ENCODE results near the gene NOC2L.

The NOC2L gene

GRCh38 chr1:913491-914130 lies 45.4 kb downstream of the NOC2L start:
- Histone ChIP-seq H4K20me1 (ENCODE audit: insufficient read depth) (no peaks in the 10 kb centered on the region), H3K27me3 (ENCODE audit: insufficient read depth, low read depth) (peaks cover 84% of the 10 kb centered on the region)

GRCh38 chr1:912740-913301 lies 46.2 kb downstream of the NOC2L start:
- Histone ChIP-seq H3K9ac (no peak overlapping the region), H2AFZ (ENCODE audit: low read depth) (no peak overlapping the region), H3K4me2 (no peak overlapping the region), H3K36me3 (ENCODE audit: insufficient read depth) (no peaks in the 10 kb centered on the region), H3K27ac (no peak overlapping the region), H4K20me1 (ENCODE audit: insufficient read depth) (no peaks in the 10 kb centered on the region), H3K27me3 (ENCODE audit: insufficient read depth, low read depth) (peaks cover 80% of the 10 kb centered on the region), H3K79me2 (ENCODE audit: insufficient read depth, low read depth) (no peaks in the 10 kb centered on the region), H3K4me1 (ENCODE audit: low read depth, poor library complexity, severe bottlenecking) (peaks cover 23% of the 10 kb centered on the region), H3K4me3 (IDR thresholded peaks at IDR 0.05; ENCODE audit: insufficient read depth, low read depth, low read length) (no peak overlapping the region)
- TF ChIP-seq CTCF (conservative IDR thresholded peaks at IDR 0.05; ENCODE audit: low read depth, low read length), result no peak

More at GRCh38 chr1:913491-914130, 45.4 kb downstream of the NOC2L start:
- H3K4me1 ChIP-seq (ENCODE audit: low read depth, poor library complexity, severe bottlenecking), result peaks cover 23% of the 10 kb centered on the region
- H3K27ac ChIP-seq, result no peak overlapping the region
- no peaks in the 10 kb centered on the region for H3K79me2 ChIP-seq (ENCODE audit: insufficient read depth, low read depth)
- H3K36me3 ChIP-seq (ENCODE audit: insufficient read depth), result no peaks in the 10 kb centered on the region
- no peak overlapping the region for H3K9ac ChIP-seq
- no peak overlapping the region for H3K4me3 ChIP-seq (IDR thresholded peaks at IDR 0.05; ENCODE audit: insufficient read depth, low read depth, low read length)
- no peak overlapping the region for H3K4me2 ChIP-seq
- no peak overlapping the region for H2AFZ ChIP-seq (ENCODE audit: low read depth)
- no peak for TF ChIP-seq CTCF (conservative IDR thresholded peaks at IDR 0.05; ENCODE audit: low read depth, low read length)

GRCh38 chr1:911875-912739 lies 46.9 kb downstream of the NOC2L start:
- Histone ChIP-seq H3K4me2 (peak overlapping the region; percentile 14; the same call in 1 of the 2 replicates), H3K27me3 (ENCODE audit: insufficient read depth, low read depth) (peaks cover 80% of the 10 kb centered on the region), H4K20me1 (ENCODE audit: insufficient read depth) (no peaks in the 10 kb centered on the region), H3K36me3 (ENCODE audit: insufficient read depth) (no peaks in the 10 kb centered on the region), H3K9ac (no peak overlapping the region), H2AFZ (ENCODE audit: low read depth) (no peak overlapping the region), H3K27ac (no peak overlapping the region), H3K4me3 (IDR thresholded peaks at IDR 0.05; ENCODE audit: insufficient read depth, low read depth, low read length) (no peak overlapping the region), H3K79me2 (ENCODE audit: insufficient read depth, low read depth) (no peaks in the 10 kb centered on the region), H3K4me1 (ENCODE audit: low read depth, poor library complexity, severe bottlenecking) (peaks cover 23% of the 10 kb centered on the region)
- no peak for TF ChIP-seq CTCF (conservative IDR thresholded peaks at IDR 0.05; ENCODE audit: low read depth, low read length)

- no peak overlapping the region for H3K27ac ChIP-seq
- peaks cover 80% of the 10 kb centered on the region for H3K27me3 ChIP-seq (ENCODE audit: insufficient read depth, low read depth)
- H3K36me3 ChIP-seq (ENCODE audit: insufficient read depth), result no peaks in the 10 kb centered on the region
- 0 out of 2 replicates have a peak overlapping the region, but pooled peaks have one; percentile 14 for H3K4me2 ChIP-seq
- no peak for TF ChIP-seq CTCF (conservative IDR thresholded peaks at IDR 0.05; ENCODE audit: low read depth, low read length)
- H3K9ac ChIP-seq, result no peak overlapping the region
- H4K20me1 ChIP-seq (ENCODE audit: insufficient read depth), result no peaks in the 10 kb centered on the region
- H3K79me2 ChIP-seq (ENCODE audit: insufficient read depth, low read depth), result no peaks in the 10 kb centered on the region
- peaks cover 23% of the 10 kb centered on the region for H3K4me1 ChIP-seq (ENCODE audit: low read depth, poor library complexity, severe bottlenecking)
- H2AFZ ChIP-seq (ENCODE audit: low read depth), result no peak overlapping the region
- H3K4me3 ChIP-seq (IDR thresholded peaks at IDR 0.05; ENCODE audit: insufficient read depth, low read depth, low read length), result no peak overlapping the region
Measured at GRCh38 chr1:910881-911721, 48.0 kb downstream of the NOC2L start.

Data from KMS-11 (cell line).